Pancreas (tissue), 10 donors: ENCODE results near the gene TMCC2. TPM values are rescaled to one million over a fixed set of nuclear protein-coding genes. Genes with fewer than 3 reads are reported as not detected.
A peak's percentile ranks its signal among the peaks of the same experiment; 100 is the strongest.

Experiments
- ATAC-seq, 4 donors: fragments of 200-7000 bp; cut with Tn5 transposase; one replicate each; pipeline versions ENCODE4 v1.8.0 to v1.9.1; 2020; ENCODE audit warnings: mild to moderate bottlenecking in 4 of 4, moderate library complexity in 4 of 4
- DNase-seq, 6 donors: peaks; one replicate each; pipeline ENCODE4 v3.0.0-alpha.2; 2020
- FAIRE-seq: peaks from 2 replicates; lab custom pipeline; 2012; peaks lifted over from hg19 to GRCh38; lab: Jason Lieb, UNC
- H3K27ac ChIP-seq, 4 donors: fragments of 200-600 bp; sonication (generic); 1 replicate in 3 of 4; 2 replicates in 1 of 4; pipeline versions ENCODE4 v1.5.0 to v1.8.0; 2020
- H3K27me3 ChIP-seq, 4 donors: fragments of 200-600 bp; one replicate each; pipeline ENCODE4 v1.8.0; 2021
- H3K36me3 ChIP-seq, 3 donors: fragments of 200-600 bp; sonication (generic) in 1 of 3; one replicate each; pipeline versions ENCODE4 v1.5.0 to v1.8.0; 2020 to 2021
- H3K4me1 ChIP-seq, 3 donors: fragments of 200-600 bp; one replicate each; pipeline ENCODE4 v1.8.0; 2021
- H3K4me3 ChIP-seq, 4 donors: fragments of 200-600 bp; sonication (generic) in 2 of 4; one replicate each; pipeline versions ENCODE4 v1.5.0 to v1.8.0; 2020 to 2021
- H3K9me3 ChIP-seq, 4 donors: fragments of 200-600 bp; one replicate each; pipeline ENCODE4 v1.8.0; 2021
- CTCF ChIP-seq, 4 donors: fragments of 200-600 bp; sonication (generic) in 3 of 4; IDR thresholded peaks; one replicate each; pipeline versions ENCODE4 v1.5.0 to v1.8.0; 2021; ENCODE audit warnings: antibody characterized with exemption in 4 of 4
- WGBS, 2 donors: extraction: QIAGEN DNeasy Blood & Tissue Kit; methylation state at CpG; one replicate each; pipeline ENCODE4 v1.1.7; 2013; 5-methylcytosine and 5-hydroxymethylcytosine counted together
- intact Hi-C, 3 donors: fragments of 100-400 bp; cut with DNase I; formaldehyde crosslinking; loops; one replicate each; pipeline versions ENCODE4 v1.11.1 to v1.14.2; 2022
- polyA plus RNA-seq, 2 donors: library from polyadenylated mRNA; stranded (reverse); fragments of 200-250 nt; gene quantifications; one replicate each; pipeline ENCODE4 v1.2.3, GENCODE V29; 2013
- total RNA-seq, 6 donors: library from RNA; stranded (reverse); fragmentation: NEBNext Ultra II Directional in 4 of 6; extraction: Animal tissue kit (Norgen Biotek cat#: 25700) in 4 of 6; gene quantifications; one replicate each; pipeline versions ENCODE4 v1.2.1 to v1.2.4, GENCODE V29; 2021 to 2023
- donor health status: healthy with polysubstance abuse.
- donor health status: DM: no; HTN: no; CAD: no; lungs with moderate emphysema.
- donor health status: DM: no; HTN: no; CAD: no.
- donor health status: control.
- donor health status: control.
- donor health status: Bipolar disorder and iron deficiency.
- donor health status: DM: yes; HTN: yes; CAD: no.
- donor health status: DM: no; HTN: no; CAD: no.
- donor health status: DM: no; HTN: no; CAD: no.
- donor health status: DM: yes; HTN: yes; CAD: no.

Gene TMCC2
- total and polyA plus RNA-seq, 8 donors: 0.55 to 4.3 (median 1.2) TPM

- no peak overlapping the region for H3K4me3 ChIP-seq
- H3K4me1 ChIP-seq: no peaks in the 10 kb centered on the region
- H3K9me3 ChIP-seq: no peaks in the 10 kb centered on the region
- FAIRE-seq (no peak), DNase-seq (no peak), ATAC-seq (no peak)
- intact Hi-C loops: no loop called here
- TF ChIP-seq CTCF (IDR thresholded peaks at IDR 0.05): no peak
- WGBS, 2 donors: 91 to 92% methylated on average over 7 of the region's 7 CpGs
- no peaks in the 10 kb centered on the region for H3K36me3 ChIP-seq
- H3K27ac ChIP-seq: no peak overlapping the region
- no peaks in the 10 kb centered on the region for H3K27me3 ChIP-seq
These were observed 27.8 kb upstream of the TMCC2 start for GRCh38 chr1:205199931-205200299.

- FAIRE-seq (no peak), ATAC-seq (no peak), DNase-seq (no peak)
- no peaks in the 10 kb centered on the region for H3K9me3 ChIP-seq
- no peaks in the 10 kb centered on the region for H3K36me3 ChIP-seq
- H3K4me1 ChIP-seq: no peaks in the 10 kb centered on the region
- intact Hi-C loops: no loop called here
- no peak for TF ChIP-seq CTCF (IDR thresholded peaks at IDR 0.05)
- no peak overlapping the region for H3K4me3 ChIP-seq
- H3K27ac ChIP-seq: no peak overlapping the region
- H3K27me3 ChIP-seq: no peaks in the 10 kb centered on the region
These were observed 23.2 kb upstream of the TMCC2 start for GRCh38 chr1:205204552-205204951.

- Histone ChIP-seq H3K9me3 (no peaks in the 10 kb centered on the region), H3K27me3 (no peaks in the 10 kb centered on the region), H3K36me3 (no peaks in the 10 kb centered on the region), H3K27ac (no peak overlapping the region), H3K4me3 (no peak overlapping the region), H3K4me1 (peaks cover 0 to under 1% (median 0%) of the 10 kb centered on the region in 3 donors)
- TF ChIP-seq CTCF (IDR thresholded peaks at IDR 0.05): no peak
- intact Hi-C loops: no loop called here
- ATAC-seq (no peak), DNase-seq (no peak), FAIRE-seq (no peak)
These were observed 22.7 kb upstream of the TMCC2 start for GRCh38 chr1:205205055-205205454.

- Histone ChIP-seq H3K27me3 (no peaks in the 10 kb centered on the region), H3K4me1 (peaks cover 0 to 5% (median 0%) of the 10 kb centered on the region in 3 donors), H3K27ac (no peak overlapping the region), H3K9me3 (no peaks in the 10 kb centered on the region), H3K36me3 (no peaks in the 10 kb centered on the region), H3K4me3 (no peak overlapping the region)
- ATAC-seq (no peak), FAIRE-seq (no peak), DNase-seq (no peak)
- WGBS, 2 donors: 72 to 77% methylated on average over 3 of the region's 3 CpGs
- intact Hi-C loops: no loop called here
- TF ChIP-seq CTCF (IDR thresholded peaks at IDR 0.05): no peak
These were observed 18.9 kb upstream of the TMCC2 start for GRCh38 chr1:205208811-205209210.

- intact Hi-C loops: loop anchor here in 1 of 3 donors (10.0 kb wide), 1 partner anchor 86 kb away; the partner anchor contains the start of gene RBBP5
- 1% methylated on average over 31 of the region's 31 CpGs for WGBS, 2 donors
- Histone ChIP-seq H3K27me3 (no peaks in the 10 kb centered on the region), H3K4me1 (peaks cover 0 to 5% (median 0%) of the 10 kb centered on the region in 3 donors), H3K27ac (peak overlapping the region; percentile 76 to 95 (median 86)), H3K36me3 (no peaks in the 10 kb centered on the region), H3K9me3 (no peaks in the 10 kb centered on the region), H3K4me3 (peak overlapping the region; percentile 88 to 97 (median 94))
- ATAC-seq (peak in 3 of 4 donors; percentile 19 to 29 (median 21)), DNase-seq (peak in 2 of 6 donors; percentile 23 to 56), FAIRE-seq (no peak)
- no peak for TF ChIP-seq CTCF (IDR thresholded peaks at IDR 0.05)
These were observed 17.0 kb upstream of the TMCC2 start for GRCh38 chr1:205210756-205211168.
